ENCODE measurements around the gene WNT11.

- TF ChIP-seq CTCF (IDR thresholded peaks at IDR 0.05) = no peak
- no peak for TF ChIP-seq POLR2A (IDR thresholded peaks at IDR 0.05)
These were observed 24.1 kb upstream of the WNT11 start for GRCh38 chr11:76230392-76230791.
